Suppressor macrophage treated with lipopolysaccharide for 1 hour (primary cell): ENCODE measurements around the gene DYRK1A.

Experiments
- DNase-seq, 3 donors: peaks; one replicate each; pipeline ENCODE4 v3.0.0-alpha.2; 2020 to 2022

Gene DYRK1A

DNA sequence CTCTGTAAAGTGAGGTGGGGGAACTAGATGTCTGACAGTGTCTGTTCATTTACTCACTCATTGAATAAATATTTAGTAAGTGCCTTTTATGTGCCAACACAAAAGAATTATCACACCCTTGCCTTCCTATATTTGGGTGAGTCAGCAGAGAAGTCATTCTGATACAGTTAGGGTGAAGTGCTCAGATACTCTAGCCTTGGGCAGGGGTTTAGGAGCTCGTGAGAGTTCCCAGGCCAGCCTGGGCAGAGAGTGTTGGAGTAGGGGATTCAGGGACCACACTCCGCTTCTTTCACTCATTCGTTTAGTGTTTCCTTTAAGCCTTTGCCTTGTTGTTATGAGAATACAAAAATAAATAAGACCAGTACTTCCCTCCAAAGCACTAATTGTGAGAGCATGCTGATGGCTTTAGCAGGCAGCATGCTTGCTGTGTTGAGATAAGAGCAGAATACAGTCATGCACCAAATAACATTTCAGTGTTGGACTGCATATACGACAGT is 83.9 kb downstream of the DYRK1A start:
- no peak for DNase-seq

- no peak for DNase-seq
Measured at GRCh38 chr21:37451446-37451845, 84.9 kb downstream of the DYRK1A start.

DNA sequence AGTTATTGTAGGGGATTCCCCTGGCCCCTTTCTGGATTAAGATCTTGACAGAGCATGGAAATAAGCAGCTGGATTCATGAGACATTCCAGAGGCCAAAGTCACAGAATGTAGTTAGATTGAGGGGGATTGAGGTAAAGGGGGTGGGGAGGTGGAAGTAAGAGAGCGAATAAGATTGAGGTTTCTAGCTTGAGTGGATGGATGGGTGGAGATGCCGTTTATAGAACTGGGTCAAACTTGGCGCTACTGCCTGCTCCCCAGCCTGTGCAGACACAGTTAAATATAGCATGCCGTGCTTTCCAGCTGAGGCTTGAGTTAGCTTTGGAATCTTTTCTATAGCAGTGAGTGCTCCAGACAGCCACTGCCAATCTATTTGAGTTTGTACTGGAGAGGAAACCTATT is 85.7 kb downstream of the DYRK1A start:
- DNase-seq, result no peak

- no peak for DNase-seq
Measured at GRCh38 chr21:37453350-37453749, 86.8 kb downstream of the DYRK1A start.

- DNase-seq, result no peak
Measured at GRCh38 chr21:37454869-37455503, 88.4 kb downstream of the DYRK1A start.

DNA sequence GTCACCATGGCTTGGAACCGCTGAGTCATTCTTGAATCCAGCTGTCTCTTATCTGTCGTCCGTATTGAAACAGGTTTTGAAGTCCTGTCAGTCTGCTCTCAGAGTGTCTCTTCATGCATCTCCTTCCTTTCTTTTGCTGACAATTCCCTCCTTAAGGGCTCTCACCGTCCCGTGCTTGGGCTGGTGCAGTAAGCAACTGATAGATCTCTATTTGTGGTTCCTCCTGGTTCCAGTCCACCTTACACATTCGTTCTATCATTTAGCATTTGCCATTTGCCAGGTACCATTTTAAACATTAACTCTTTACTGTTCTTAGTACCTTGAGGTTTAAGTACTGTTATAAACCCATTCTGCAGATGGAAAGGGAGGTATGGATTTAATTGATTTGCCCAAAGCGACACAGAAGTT is 88.9 kb downstream of the DYRK1A start:
- DNase-seq, result no peak

- peak; percentile 37 to 38 (median 37) for DNase-seq
Measured at GRCh38 chr21:37458669-37459276, 92.2 kb downstream of the DYRK1A start.

- DNase-seq, result no peak
Measured at GRCh38 chr21:37459575-37459974, 93.0 kb downstream of the DYRK1A start.

- no peak for DNase-seq
Measured at GRCh38 chr21:37460196-37460595, 93.6 kb downstream of the DYRK1A start.

- no peak for DNase-seq
Measured at GRCh38 chr21:37461479-37461878, 94.9 kb downstream of the DYRK1A start.

GRCh38 chr21:37462087-37462861 is 95.7 kb downstream of the DYRK1A start:
- no peak for DNase-seq

- DNase-seq, result peak; percentile 52 to 60 (median 58)
Measured at GRCh38 chr21:37463083-37463801, 96.7 kb downstream of the DYRK1A start.

DNA sequence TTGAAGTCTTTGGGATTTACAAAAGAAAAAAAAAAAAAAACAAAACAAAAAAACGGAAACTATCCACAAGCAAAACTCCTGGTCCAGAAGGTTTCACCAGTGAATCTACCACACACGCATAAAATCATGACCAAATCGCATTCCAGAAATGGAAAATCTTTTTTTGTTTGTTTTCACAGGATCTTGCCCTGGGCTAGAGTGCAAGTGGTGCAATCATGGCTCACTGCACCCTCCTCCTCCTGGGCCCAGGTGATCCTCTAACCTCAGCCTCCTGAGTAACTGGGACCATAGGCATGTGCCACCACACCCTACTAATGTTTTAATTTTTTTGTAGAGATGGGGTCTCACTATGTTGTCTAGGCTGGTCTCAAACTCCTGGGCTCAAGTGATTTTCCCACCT is 100.5 kb downstream of the DYRK1A start:
- no peak for DNase-seq

GRCh38 chr21:37468909-37469308 is 102.3 kb downstream of the DYRK1A start:
- no peak for DNase-seq

DNA sequence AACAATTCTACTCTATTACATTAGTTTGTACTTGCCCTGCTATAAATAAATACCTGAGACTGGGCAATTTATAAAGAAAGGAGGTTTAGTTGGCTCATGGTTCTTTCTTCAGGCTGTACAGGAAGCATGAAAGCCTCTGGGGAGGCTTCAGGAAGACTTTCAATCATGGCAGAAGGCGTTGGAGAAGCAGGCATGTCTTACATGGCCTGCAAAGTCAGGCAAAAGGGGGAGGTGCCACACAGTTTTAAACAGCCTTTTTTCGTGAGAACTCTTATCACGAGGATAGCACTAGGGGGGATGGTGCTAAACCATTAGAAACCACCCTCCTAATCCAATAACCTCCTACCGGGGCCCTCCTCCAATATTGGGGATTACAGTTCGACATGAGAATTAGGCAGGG is 102.9 kb downstream of the DYRK1A start:
- DNase-seq, result no peak

- DNase-seq, result no peak
Measured at GRCh38 chr21:37472581-37472980, 106.0 kb downstream of the DYRK1A start.

DNA sequence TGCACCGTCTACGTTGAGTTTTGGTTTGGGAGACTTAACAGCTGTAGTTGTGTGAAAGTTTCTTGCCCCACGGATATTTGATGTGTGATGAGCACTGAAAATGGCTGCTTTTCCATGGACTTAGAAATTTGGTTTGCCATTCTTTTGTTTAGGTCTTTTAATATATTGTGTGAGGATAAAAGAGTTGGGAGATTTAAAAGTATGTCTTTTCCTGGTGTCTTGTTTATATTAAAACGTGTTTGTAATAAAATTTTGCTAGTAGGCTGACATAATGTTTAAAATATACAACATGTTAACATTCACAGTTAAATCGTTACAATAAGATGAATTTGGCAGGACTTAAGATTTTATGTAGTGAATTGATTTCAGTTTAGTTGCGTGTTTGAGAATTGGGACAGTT is 106.9 kb downstream of the DYRK1A start:
- DNase-seq, result no peak

DNA sequence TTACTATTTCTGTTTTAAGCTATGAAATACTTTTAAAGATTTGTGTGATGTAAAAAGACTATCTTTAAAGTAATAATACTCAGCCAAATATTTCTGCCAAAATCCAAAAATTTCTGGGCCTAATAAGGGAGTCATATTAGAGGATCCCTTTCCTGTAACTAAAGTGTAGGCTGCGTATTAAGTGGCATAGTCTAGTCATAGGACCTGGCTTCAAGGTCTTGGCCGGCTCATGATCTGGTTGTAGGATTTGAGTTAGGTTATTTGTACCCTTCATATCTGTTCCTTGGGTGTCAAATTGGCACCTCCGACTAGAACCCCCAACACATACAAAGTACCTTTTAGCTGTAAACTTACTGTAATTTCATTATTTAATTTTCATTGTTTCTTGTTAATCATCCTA is 107.8 kb downstream of the DYRK1A start:
- no peak for DNase-seq

DNA sequence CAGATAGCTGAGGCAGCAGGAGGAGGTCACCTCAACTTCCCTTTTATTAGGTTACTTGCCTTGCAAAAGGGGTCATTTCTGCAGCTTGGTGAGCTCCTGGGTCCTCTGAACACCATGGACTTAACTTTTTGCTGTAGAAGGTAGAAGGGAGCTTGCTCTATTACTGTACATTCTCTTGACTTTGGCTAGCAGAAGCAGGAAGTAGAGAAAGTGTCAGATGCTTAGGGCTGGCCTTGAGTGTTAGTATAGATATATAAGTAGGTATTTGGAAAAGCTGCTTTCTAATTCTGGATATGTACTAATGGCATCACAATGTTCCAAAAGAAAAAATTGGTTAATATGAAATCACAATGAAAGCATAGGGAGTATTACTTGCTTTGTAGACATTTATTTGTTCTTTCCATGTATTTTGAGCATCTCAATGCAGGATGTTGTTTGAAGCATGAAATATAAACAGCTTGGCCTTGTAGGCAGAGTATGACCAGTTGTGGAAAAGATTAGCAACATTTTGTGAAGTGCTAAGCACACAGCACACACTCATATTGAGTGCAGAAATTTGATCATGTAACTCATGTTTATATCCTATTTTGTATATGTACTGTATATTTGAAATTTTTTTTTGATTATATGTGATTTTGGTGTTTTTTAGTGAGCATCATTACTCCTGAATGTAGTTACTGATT is 108.8 kb downstream of the DYRK1A start:
- DNase-seq, result no peak

GRCh38 chr21:37478794-37479193 is 112.2 kb downstream of the DYRK1A start:
- no peak for DNase-seq

- DNase-seq, result no peak
Measured at GRCh38 chr21:37483776-37484175, 117.2 kb downstream of the DYRK1A start.
